HUES6 (cell line): ENCODE measurements around the gene MEIOSIN.
"Not testable (repeated sequence)": the region's sequence is repeated elsewhere in the genome, so short reads cannot be mapped to it uniquely, and the experiment has no call there.

Experiments
- H3K27ac ChIP-seq: 2 replicates; pipeline ENCODE4 v1.7.0; 2013; ENCODE audit warnings: low read depth, mild to moderate bottlenecking, low read length, inconsistent platforms
- H3K27me3 ChIP-seq: 2 replicates; pipeline ENCODE4 v1.6.1; 2013; ENCODE audit warnings: low read length; ENCODE audit not compliant: control insufficient read depth, insufficient read depth
- H3K36me3 ChIP-seq: 2 replicates; pipeline ENCODE4 v1.6.1; 2013; ENCODE audit warnings: low read length; ENCODE audit not compliant: control insufficient read depth, insufficient read depth
- H3K4me1 ChIP-seq: 2 replicates; pipeline ENCODE4 v1.6.1; 2013; ENCODE audit warnings: low read length; ENCODE audit not compliant: control insufficient read depth, insufficient read depth
- H3K4me3 ChIP-seq: 2 replicates; pipeline ENCODE4 v1.5.1; 2013; ENCODE audit warnings: low read depth, low read length
- H3K9ac ChIP-seq: one replicate; pipeline ENCODE4 v1.6.1; 2013; ENCODE audit warnings: mild to moderate bottlenecking, low read length
- H3K9me3 ChIP-seq: 2 replicates; pipeline ENCODE4 v1.6.1; 2013; ENCODE audit warnings: low read depth, low read length; ENCODE audit not compliant: control insufficient read depth, insufficient read depth

MEIOSIN gene

GRCh38 chr19:45793178-45793564, 59.9 kb downstream of the MEIOSIN start:
- Histone ChIP-seq H3K9me3 (no peaks in the 10 kb centered on the region), H3K4me3 (peak overlapping the region; percentile 36; the same call in 1 of the 2 replicates), H3K4me1 (peaks cover 5% of the 10 kb centered on the region)

GRCh38 chr19:45793876-45794275, 60.6 kb downstream of the MEIOSIN start:
- Histone ChIP-seq H3K27ac (no peak overlapping the region), H3K4me1 (peaks cover 5% of the 10 kb centered on the region), H3K9ac (no peak overlapping the region), H3K9me3 (no peaks in the 10 kb centered on the region), H3K27me3 (no peaks in the 10 kb centered on the region; the same call in 1 of the 2 replicates), H3K4me3 (no peak overlapping the region), H3K36me3 (peaks cover 16% of the 10 kb centered on the region)

More at GRCh38 chr19:45793178-45793564, 59.9 kb downstream of the MEIOSIN start:
- H3K36me3 ChIP-seq: peaks cover 23% of the 10 kb centered on the region
- H3K27me3 ChIP-seq: no peaks in the 10 kb centered on the region; the same call in 1 of the 2 replicates
- no peak overlapping the region for H3K9ac ChIP-seq
- no peak overlapping the region for H3K27ac ChIP-seq

GRCh38 chr19:45794627-45795026, 61.4 kb downstream of the MEIOSIN start:
- Histone ChIP-seq H3K27me3 (no peaks in the 10 kb centered on the region; the same call in 1 of the 2 replicates), H3K36me3 (peaks cover 9% of the 10 kb centered on the region), H3K9me3 (no peaks in the 10 kb centered on the region), H3K4me3 (no peak overlapping the region), H3K27ac (no peak overlapping the region), H3K9ac (no peak overlapping the region), H3K4me1 (peaks cover 5% of the 10 kb centered on the region)

GRCh38 chr19:45798995-45799517, 65.8 kb downstream of the MEIOSIN start:
- no peaks in the 10 kb centered on the region; the same call in 1 of the 2 replicates for H3K27me3 ChIP-seq
- no peak overlapping the region for H3K27ac ChIP-seq
- no peak overlapping the region for H3K4me3 ChIP-seq

GRCh38 chr19:45799541-45799940, 66.3 kb downstream of the MEIOSIN start:
- not testable (repeated sequence) for H3K4me1 ChIP-seq, H3K27ac ChIP-seq, H3K9me3 ChIP-seq, H3K27me3 ChIP-seq, H3K36me3 ChIP-seq, H3K9ac ChIP-seq, H3K4me3 ChIP-seq

More at GRCh38 chr19:45798995-45799517, 65.8 kb downstream of the MEIOSIN start:
- Histone ChIP-seq H3K4me1 (peaks cover 5% of the 10 kb centered on the region; the same call in 1 of the 2 replicates), H3K9ac (no peak overlapping the region), H3K36me3 (no peaks in the 10 kb centered on the region), H3K9me3 (no peaks in the 10 kb centered on the region)

GRCh38 chr19:45800070-45800553, 66.9 kb downstream of the MEIOSIN start:
- H3K36me3 ChIP-seq: no peaks in the 10 kb centered on the region
- H3K4me1 ChIP-seq: peaks cover 5% of the 10 kb centered on the region; the same call in 1 of the 2 replicates
- H3K9me3 ChIP-seq: no peaks in the 10 kb centered on the region
- H3K4me3 ChIP-seq: no peak overlapping the region
- no peak overlapping the region for H3K9ac ChIP-seq
- H3K27ac ChIP-seq: no peak overlapping the region
- H3K27me3 ChIP-seq: peaks cover 4% of the 10 kb centered on the region

- H3K9me3 ChIP-seq: no peaks in the 10 kb centered on the region
- no peak overlapping the region for H3K4me3 ChIP-seq
- H3K27ac ChIP-seq: no peak overlapping the region
- H3K4me1 ChIP-seq: peaks cover 5% of the 10 kb centered on the region; the same call in 1 of the 2 replicates
- H3K36me3 ChIP-seq: no peaks in the 10 kb centered on the region
- H3K9ac ChIP-seq: no peak overlapping the region
- H3K27me3 ChIP-seq: peaks cover 6% of the 10 kb centered on the region
Measured at GRCh38 chr19:45801603-45802175, 68.5 kb downstream of the MEIOSIN start.

GRCh38 chr19:45804140-45804958, 71.1 kb downstream of the MEIOSIN start:
- H3K9ac ChIP-seq: no peak overlapping the region
- no peak overlapping the region for H3K27ac ChIP-seq
- no peaks in the 10 kb centered on the region for H3K36me3 ChIP-seq
- H3K27me3 ChIP-seq: peaks cover 6% of the 10 kb centered on the region; the same call in 1 of the 2 replicates
- H3K4me3 ChIP-seq: no peak overlapping the region
- no peaks in the 10 kb centered on the region for H3K9me3 ChIP-seq
- peaks cover 6% of the 10 kb centered on the region; the same call in 1 of the 2 replicates for H3K4me1 ChIP-seq

- Histone ChIP-seq H3K27ac (no peak overlapping the region), H3K36me3 (no peaks in the 10 kb centered on the region), H3K4me1 (peaks cover 11% of the 10 kb centered on the region; the same call in 1 of the 2 replicates), H3K27me3 (peaks cover 6% of the 10 kb centered on the region; the same call in 1 of the 2 replicates), H3K9ac (no peak overlapping the region), H3K4me3 (no peak overlapping the region), H3K9me3 (no peaks in the 10 kb centered on the region)
Measured at GRCh38 chr19:45804959-45805230, 71.7 kb downstream of the MEIOSIN start.

GRCh38 chr19:45805719-45806118, 72.5 kb downstream of the MEIOSIN start:
- peaks cover 6% of the 10 kb centered on the region; the same call in 1 of the 2 replicates for H3K27me3 ChIP-seq

More at GRCh38 chr19:45805719-45806118, 72.5 kb downstream of the MEIOSIN start:
- peaks cover 14% of the 10 kb centered on the region; the same call in 1 of the 2 replicates for H3K4me1 ChIP-seq
- H3K9me3 ChIP-seq: no peaks in the 10 kb centered on the region
- H3K27ac ChIP-seq: no peak overlapping the region
- no peak overlapping the region for H3K4me3 ChIP-seq
- H3K36me3 ChIP-seq: no peaks in the 10 kb centered on the region
- no peak overlapping the region for H3K9ac ChIP-seq
